GM19468 (cell line): ENCODE data around the gene CD19.
"Not testable (repeated sequence)": the region's sequence is repeated elsewhere in the genome, so short reads cannot be mapped to it uniquely, and the experiment has no call there.

Source experiments
- ATAC-seq: cut with Tn5 transposase; IDR thresholded peaks from one replicate; pipeline ENCODE4 v1.9.1; 2021; ENCODE audit warnings: mild to moderate bottlenecking, moderate library complexity, moderate number of reproducible peaks; ENCODE audit not compliant: unreplicated experiment; ENCODE audit errors: extremely low read depth

CD19 gene

DNA sequence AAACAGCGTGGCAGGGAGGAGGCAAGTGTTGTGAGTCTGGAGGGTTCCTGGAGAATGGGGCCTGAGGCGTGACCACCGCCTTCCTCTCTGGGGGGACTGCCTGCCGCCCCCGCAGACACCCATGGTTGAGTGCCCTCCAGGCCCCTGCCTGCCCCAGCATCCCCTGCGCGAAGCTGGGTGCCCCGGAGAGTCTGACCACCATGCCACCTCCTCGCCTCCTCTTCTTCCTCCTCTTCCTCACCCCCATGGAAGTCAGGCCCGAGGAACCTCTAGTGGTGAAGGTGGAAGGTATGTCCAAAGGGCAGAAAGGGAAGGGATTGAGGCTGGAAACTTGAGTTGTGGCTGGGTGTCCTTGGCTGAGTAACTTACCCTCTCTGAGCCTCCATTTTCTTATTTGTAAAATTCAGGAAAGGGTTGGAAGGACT, at the start of gene CD19:
CD19 (plus strand) TSS at position 171 of the 425 bp plus-strand sequence; CDS start at position 201, 30 bp downstream.
- no peak for ATAC-seq

- no peak for ATAC-seq
These were observed 49.1 kb upstream of the CD19 start for GRCh38 chr16:28882551-28883160.

DNA sequence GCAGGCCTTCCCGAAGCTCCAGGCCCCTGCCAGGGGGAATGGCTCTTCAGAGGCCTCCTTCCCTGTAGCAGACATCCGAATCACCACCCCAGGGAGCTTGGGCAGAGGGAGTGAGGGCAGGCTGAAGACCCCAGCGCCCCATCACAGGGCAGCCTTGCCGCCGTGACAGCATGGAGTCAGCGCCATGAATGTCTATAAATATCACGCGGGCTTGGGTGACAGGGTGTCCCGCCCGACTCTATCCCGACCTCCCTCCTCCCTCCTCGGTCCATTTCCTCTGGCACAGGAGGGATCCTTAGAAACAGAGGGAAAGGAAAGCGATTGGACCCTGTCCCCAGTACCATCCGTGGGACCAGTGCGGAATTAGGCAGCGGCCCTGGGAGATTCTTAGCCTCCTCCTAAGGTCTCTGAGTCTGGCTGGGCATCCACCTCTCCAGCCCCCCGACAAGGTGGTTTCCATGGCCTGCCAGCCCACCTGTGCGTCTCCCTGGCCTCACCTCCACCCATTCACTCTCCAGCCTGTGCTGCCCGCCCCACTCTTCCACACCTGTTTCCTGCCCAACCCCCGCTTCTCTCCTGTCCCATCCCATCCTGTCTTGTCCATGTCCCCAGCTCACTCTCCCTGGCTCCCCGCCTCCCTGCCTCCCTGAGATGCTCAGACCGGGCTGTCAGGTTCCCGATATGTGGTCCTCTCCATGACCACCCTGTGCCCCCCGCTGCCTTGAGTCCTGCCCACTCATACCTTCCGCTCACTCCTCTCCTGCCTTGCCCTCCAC, 48.4 kb upstream of the CD19 start:
- ATAC-seq: no peak

- no peak for ATAC-seq
These were observed 47.7 kb upstream of the CD19 start for GRCh38 chr16:28884045-28884444.

DNA sequence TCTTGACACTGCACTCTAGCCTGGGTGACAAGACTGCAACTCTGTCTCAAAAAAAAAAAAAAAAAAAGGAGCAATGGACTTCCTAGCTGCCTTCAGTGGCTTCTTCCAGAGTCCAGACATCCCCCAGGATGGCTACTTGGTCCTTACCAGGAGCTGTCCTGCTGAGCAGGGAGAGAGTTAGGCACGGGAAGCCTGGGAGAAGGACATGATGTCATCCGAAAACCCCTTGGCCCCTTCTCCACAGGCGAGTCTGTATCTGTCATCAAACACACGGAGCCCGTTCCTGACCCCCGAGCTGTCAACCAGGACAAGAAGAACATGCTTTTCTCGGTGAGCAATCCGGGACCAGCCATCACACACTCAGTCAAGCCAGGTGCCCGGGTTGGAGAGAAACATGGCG, 44.8 kb upstream of the CD19 start:
- ATAC-seq: no peak

- ATAC-seq: not testable (repeated sequence)
These were observed 41.4 kb upstream of the CD19 start for GRCh38 chr16:28890355-28890754.

- no peak for ATAC-seq
These were observed 39.5 kb upstream of the CD19 start for GRCh38 chr16:28891964-28892890.

- ATAC-seq: no peak
These were observed 38.5 kb upstream of the CD19 start for GRCh38 chr16:28893291-28893690.

DNA sequence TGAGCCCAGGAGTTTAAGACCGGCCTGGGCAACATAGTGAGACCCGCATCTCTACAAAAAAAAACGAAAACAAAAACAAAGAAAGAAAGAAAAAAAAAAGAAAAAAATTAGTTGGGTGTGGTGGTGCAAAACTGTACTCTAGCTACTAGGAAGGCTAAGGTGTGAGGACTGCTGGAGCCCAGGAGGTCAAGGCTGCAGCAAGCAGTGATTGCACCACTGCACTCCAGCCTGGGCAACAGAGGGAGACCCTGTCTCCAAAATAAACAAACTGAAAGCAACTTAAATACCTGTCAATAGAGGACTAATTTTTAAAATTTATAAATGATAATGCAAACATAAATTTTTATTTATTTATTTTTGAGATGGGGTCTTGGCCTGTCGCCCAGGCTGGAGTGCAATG, 36.2 kb upstream of the CD19 start:
- ATAC-seq: no peak

DNA sequence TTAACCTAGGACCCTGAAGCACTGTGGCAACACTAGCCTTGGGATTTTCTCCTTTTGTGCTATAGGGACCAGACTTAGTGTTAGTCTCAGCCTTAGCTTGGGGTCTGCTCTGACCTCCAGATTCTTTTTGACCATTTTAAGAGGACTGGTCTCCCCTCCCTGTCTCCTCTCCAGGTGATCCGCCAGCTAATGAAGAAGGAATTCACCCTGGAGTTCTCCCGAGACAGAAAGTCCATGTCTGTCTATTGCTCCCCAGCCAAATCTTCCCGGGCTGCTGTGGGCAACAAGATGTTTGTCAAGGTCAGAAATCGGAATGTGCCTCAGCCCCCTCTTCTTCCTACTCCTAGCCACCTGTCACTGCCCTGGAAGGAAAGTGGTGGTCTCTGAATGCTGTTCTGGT, 33.9 kb upstream of the CD19 start:
- no peak for ATAC-seq

DNA sequence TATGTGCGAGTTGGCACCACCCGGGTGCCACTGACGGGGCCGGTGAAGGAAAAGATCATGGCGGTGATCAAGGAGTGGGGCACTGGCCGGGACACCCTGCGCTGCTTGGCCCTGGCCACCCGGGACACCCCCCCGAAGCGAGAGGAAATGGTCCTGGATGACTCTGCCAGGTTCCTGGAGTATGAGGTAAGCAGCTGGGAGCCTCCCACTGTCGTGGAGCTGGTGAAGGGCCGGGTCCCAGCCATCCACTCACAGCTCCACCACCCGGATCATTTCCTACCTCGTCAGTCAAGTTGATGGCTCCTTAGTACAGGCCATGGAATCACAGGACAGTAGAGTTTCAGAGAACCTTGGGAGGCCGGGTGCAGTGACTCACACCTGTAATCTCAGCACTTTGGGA, 33.5 kb upstream of the CD19 start:
- no peak for ATAC-seq

DNA sequence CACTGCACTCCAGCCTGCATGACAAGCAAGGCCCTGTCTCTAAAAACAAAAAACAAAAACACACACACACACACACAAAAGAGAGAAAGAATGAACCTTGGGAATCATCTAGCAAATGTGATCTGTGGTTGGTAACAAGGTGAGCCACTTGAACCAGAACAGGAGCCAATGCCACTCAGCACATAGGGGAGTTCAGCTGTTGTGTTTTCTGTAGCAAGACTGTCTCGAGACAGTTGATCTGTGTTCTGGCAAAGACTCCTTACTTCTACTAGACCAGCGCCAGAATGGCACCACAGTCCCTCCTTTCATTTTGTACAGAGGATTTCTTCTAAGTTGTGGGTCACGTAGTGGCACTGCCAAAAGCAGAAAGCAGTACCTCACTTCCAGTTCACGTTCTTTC, 32.8 kb upstream of the CD19 start:
- ATAC-seq: no peak

- no peak for ATAC-seq
These were observed 31.7 kb upstream of the CD19 start for GRCh38 chr16:28899882-28900590.

GRCh38 chr16:28900601-28901000, 31.2 kb upstream of the CD19 start:
- ATAC-seq: no peak

DNA sequence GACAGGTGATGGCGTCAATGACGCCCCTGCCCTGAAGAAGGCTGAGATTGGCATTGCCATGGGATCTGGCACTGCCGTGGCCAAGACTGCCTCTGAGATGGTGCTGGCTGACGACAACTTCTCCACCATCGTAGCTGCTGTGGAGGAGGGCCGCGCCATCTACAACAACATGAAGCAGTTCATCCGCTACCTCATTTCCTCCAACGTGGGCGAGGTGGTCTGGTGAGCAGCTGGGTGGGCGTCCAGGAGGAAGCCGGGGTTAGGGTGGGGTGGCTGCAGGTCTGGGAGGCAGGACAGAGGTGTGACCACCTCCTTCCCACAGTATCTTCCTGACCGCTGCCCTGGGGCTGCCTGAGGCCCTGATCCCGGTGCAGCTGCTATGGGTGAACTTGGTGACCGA, 29.9 kb upstream of the CD19 start:
- ATAC-seq: no peak

GRCh38 chr16:28902909-28903308, 28.9 kb upstream of the CD19 start:
- no peak for ATAC-seq

DNA sequence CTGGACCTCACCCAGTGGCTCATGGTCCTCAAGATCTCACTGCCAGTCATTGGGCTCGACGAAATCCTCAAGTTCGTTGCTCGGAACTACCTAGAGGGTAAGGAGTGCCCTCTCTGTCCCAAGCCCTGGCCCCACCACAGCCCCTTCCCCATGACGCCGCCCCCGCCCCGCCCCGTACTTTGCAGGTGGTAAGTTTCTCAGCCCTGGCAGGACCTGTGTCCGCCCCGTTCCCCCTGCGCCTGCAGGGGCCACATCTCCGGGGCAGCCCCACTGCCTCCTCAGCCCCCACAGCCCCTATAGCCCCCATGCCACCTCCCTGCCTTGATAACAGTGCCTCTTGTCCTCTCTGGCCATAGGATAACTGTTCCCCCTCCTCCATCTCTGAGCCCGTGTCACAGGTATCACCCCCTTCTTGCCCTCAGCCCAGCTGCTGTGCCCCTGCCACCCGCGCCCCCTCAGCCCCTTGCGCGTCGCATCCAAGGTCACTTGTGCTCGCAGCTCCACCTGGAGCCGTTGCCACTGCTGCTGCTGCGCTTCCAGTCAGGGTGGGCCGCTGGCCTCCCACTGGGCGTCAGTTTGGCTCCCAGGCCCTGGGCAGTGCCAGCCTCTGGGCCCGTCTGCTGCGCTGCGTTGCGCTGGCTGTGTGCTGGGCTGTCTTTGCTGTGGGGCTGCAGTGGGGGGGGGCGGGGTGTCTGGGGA, 28.3 kb upstream of the CD19 start:
- ATAC-seq: no peak

- no peak for ATAC-seq
These were observed 27.4 kb upstream of the CD19 start for GRCh38 chr16:28904363-28904762.

DNA sequence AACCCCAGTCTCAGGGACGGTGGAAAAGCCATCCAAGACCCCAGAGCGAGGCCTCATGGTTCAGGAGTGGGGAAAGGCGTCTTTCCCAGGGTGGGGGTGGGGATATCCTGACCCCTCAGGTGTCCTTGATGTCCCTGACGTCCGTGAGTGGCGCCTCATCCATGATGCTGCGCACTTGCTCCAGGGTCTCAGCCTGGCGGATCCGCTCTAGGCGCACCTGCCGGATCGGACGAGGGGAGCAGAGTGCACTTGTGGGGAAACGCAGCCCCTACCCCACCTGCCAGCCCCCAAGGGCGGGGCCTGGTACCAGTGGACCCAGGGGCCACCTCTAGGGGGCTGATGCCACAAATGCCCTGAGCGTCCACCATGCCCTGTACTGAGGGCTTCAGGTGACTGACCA, 26.9 kb upstream of the CD19 start:
- no peak for ATAC-seq
